RPMI8226 (cell line): ENCODE data around the gene RCBTB1.
"Not testable (repeated sequence)": the region's sequence is repeated elsewhere in the genome, so short reads cannot be mapped to it uniquely, and the experiment has no call there.

Experiments used
- DNase-seq: peaks from one replicate; pipeline ENCODE4 v3.0.0-alpha.2; 2015

Gene RCBTB1

GRCh38 chr13:49585220-49586157 lies at the start of gene RCBTB1:
Gene RCBTB1 (minus strand): TSS chr13:49585558. CDS start chr13:49567279, 18,279 bp downstream.
- DNase-seq = peak; percentile 83

- DNase-seq = no peak
Measured at GRCh38 chr13:49633710-49634109, 48.4 kb upstream of the RCBTB1 start.

GRCh38 chr13:49632156-49632555 lies 46.8 kb upstream of the RCBTB1 start:
- DNase-seq = no peak

GRCh38 chr13:49630580-49630979 lies 45.2 kb upstream of the RCBTB1 start:
- DNase-seq = no peak

- no peak for DNase-seq
Measured at GRCh38 chr13:49629947-49630346, 44.6 kb upstream of the RCBTB1 start.

- no peak for DNase-seq
Measured at GRCh38 chr13:49629196-49629938, 44.0 kb upstream of the RCBTB1 start.

GRCh38 chr13:49627831-49628652 lies 42.7 kb upstream of the RCBTB1 start, which contains the start of gene ARL11:
Gene ARL11 (plus strand): TSS chr13:49628507. CDS start chr13:49630448, 1,941 bp downstream.
- DNase-seq = peak; percentile 85

GRCh38 chr13:49625392-49626079 lies 40.2 kb upstream of the RCBTB1 start:
- peak; percentile 35 for DNase-seq

GRCh38 chr13:49624229-49624628 lies 38.9 kb upstream of the RCBTB1 start:
- DNase-seq = no peak

GRCh38 chr13:49622174-49622946 lies 37.0 kb upstream of the RCBTB1 start:
- no peak for DNase-seq

GRCh38 chr13:49620170-49620621 lies 34.8 kb upstream of the RCBTB1 start:
- DNase-seq = no peak

GRCh38 chr13:49616676-49617065 lies 31.3 kb upstream of the RCBTB1 start:
- no peak for DNase-seq

- DNase-seq = no peak
Measured at GRCh38 chr13:49615836-49616675, 30.7 kb upstream of the RCBTB1 start.

GRCh38 chr13:49612042-49612441 lies 26.7 kb upstream of the RCBTB1 start:
- not testable (repeated sequence) for DNase-seq

- DNase-seq = no peak
Measured at GRCh38 chr13:49610176-49610575, 24.8 kb upstream of the RCBTB1 start.

GRCh38 chr13:49608651-49609331 lies 23.4 kb upstream of the RCBTB1 start:
- no peak for DNase-seq

- no peak for DNase-seq
Measured at GRCh38 chr13:49607761-49608160, 22.4 kb upstream of the RCBTB1 start.

GRCh38 chr13:49606747-49607648 lies 21.6 kb upstream of the RCBTB1 start:
- peak; percentile 79 for DNase-seq

GRCh38 chr13:49604570-49604969 lies 19.2 kb upstream of the RCBTB1 start:
- DNase-seq = no peak
